Activated T-helper 9 cell treated with anti-CD3 and anti-CD28 coated beads, Interleukin-2, amount 50 U/mL, for 16 hours (primary cell): ENCODE results near the gene IGSF21.

Experiments used
- DNase-seq: peaks from one replicate; pipeline ENCODE4 v3.0.0-alpha.2; 2020; ENCODE audit warnings: low read depth

Gene IGSF21

GRCh38 chr1:18107369-18108298 lies at the start of gene IGSF21:
Gene IGSF21 (plus strand): TSS chr1:18107798. CDS start chr1:18108129, 331 bp downstream.
- no peak for DNase-seq

GRCh38 chr1:18058206-18058921 lies 49.2 kb upstream of the IGSF21 start:
- no peak for DNase-seq

GRCh38 chr1:18058981-18059605 lies 48.5 kb upstream of the IGSF21 start:
- no peak for DNase-seq

GRCh38 chr1:18060366-18060765 lies 47.2 kb upstream of the IGSF21 start:
- no peak for DNase-seq

DNA sequence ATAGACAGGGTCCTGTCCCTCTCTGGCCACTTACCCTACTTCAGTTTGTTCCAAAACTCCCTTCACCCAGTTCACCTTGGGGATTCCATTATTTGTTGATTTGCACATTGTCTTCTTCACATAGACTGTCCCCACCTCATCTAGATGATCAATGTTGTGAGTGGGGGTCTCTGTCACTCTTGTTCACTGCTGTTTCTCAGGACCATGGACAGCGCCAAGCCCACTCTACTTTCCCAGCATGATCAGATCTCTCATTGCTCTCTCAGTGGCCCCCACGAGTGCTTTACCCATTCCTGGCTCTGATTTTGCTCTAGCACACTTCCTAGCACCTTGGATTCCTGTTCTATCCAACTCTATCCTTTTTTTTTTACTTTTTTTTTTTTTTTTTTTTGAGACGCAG lies 45.4 kb upstream of the IGSF21 start:
- no peak for DNase-seq

DNA sequence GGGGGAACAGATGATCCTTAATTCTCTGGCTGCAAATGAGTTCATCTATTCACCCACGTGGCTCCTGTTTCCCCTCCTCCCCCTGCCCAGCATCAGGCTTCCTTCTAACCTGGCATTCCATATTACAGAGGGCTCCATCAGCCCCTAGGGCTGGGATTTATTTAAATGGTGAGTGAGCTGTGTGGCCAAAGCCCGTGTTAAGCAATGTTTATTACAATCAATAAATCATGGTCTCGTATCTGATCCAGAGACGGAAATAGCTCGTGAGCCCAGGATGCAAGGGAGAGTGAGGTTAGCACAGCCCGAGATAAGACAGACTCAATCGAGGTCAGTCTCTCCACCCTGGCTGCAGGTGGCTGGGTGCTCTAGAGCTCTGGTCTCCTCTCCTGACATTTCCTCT lies 43.1 kb upstream of the IGSF21 start:
- no peak for DNase-seq

DNA sequence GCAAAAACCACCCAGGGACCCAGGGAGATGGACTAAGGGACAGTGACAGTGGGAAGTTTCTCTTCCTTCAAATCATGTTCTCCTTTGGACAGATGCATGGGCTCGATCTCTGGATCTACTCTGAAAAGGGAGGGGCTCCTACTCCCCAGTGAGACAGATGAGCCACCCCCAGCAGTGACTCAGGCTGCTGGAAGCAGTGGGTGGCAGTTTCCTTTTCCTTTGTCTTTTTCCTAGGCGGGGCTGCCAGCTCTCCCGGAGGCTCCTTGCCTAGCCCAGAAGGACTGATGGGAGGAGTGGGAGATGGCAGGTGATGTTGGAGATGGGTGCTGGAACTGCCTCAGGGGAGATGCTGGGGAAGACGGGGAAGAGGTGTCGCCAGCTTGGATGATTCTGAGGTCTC lies 41.0 kb upstream of the IGSF21 start:
- no peak for DNase-seq

GRCh38 chr1:18069903-18070302 lies 37.7 kb upstream of the IGSF21 start:
- DNase-seq, result no peak

- no peak for DNase-seq
These were observed 35.5 kb upstream of the IGSF21 start for GRCh38 chr1:18072066-18072465.

DNA sequence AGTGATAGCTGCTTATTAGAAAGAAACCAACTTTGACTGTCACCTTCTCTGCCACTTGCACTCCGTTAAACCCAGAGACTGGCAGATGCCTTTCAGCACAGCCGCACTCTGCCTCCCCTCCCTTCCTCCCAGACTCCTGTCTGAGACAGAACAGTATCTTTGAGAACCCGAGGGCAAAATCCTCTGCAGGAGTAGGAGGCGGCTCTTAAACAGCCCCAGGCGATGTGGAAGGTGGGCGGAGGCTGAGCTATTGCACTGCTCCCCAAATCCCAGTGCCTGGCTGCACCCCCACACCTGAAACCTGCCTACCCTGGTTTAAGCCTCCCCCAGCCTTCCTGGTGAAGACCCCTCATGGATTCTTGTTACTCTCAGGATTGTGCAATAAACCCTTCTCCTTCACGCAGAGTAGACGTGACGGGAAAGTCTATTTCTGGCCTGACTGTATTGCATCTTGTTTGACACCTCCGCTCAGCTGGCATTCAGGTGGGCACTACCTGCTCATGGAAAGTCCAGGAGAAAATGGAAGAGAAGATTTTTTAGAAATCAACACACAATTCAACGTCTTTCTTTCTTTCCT lies 34.4 kb upstream of the IGSF21 start:
- no peak for DNase-seq

GRCh38 chr1:18077657-18078215 lies 29.9 kb upstream of the IGSF21 start:
- DNase-seq, result no peak

DNA sequence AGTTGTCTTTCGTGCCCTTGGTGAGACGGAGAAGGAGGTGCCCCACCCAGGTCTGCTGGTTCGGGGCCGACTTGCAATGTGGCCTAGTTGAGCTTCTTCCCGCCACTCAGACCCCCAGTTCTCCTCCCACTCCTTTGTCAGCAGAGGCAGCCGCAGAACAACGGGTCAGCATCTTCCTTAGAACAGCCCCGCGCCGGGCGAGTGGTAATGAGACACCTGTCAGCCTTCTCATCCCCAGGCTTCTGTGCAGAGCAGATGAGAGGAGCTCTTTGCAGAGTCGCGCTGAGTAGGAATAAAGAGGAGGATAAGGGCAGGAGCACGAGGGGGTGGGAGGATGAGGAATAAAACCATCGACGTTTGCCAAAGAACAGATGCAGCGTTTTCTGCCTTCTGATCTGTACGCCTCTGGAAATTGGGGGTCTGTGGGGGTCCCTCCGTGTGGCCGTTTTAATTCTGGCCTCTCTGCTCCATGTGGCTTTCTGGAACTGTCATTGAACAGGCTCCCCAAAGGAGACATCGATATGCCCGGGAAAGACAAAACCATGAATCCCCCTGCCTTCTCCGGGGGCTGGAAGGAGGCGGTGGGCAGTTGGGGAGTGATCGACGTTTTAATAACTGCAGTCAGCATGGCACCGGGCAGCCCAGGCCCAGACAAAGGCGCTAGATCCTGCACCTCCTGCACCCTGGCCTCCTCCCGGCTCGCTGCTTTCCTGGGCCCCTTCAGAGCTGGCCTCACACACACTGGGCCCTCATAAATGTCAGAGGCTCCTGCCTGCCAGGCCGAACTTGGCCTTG lies 27.5 kb upstream of the IGSF21 start:
- DNase-seq, result no peak

GRCh38 chr1:18085387-18086074 lies 22.1 kb upstream of the IGSF21 start:
- no peak for DNase-seq

DNA sequence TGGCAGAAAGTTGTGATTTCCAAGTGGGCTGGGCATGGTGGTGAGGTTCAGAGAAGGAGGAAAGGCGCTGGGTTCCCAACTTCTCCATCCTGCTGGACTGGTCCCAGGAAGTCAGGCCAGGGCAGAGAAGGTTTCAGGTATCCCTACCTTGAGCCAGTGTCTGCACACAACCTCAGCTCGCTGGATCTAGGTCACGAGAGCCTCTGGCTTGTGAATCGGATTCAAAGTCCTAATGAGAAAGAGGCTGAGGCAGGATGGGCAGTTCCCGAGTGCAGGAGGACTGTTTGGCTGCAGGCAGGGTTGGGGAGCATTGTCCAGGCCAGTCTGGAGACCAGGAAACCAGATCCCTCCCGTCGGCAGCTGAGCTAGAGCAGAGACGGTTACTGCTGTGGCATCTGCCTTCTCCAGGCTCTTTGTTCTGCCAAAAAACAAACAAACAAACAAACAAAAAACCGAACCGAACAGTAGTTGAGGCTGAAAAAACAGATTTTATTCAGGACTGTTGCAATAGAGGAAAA lies 19.5 kb upstream of the IGSF21 start:
- DNase-seq, result no peak

DNA sequence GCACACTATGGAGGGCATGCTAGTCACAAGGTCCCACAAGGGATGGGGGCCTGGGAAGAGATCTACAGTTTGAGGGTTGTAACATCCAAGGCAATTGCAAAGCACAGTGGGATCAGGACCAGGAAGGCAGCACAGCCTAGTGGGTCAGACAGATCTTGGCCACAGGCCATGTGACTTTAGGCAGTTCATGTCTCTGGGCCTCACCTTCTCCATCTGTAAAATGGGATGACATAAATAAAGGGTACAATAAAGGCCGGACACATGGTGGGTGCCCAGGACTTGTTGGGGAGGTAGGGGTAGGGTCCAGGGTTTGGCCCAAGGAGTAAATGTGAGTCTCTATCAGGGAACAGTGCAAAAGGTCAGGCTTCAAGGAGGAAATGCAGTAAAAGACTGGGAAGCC lies 18.1 kb upstream of the IGSF21 start:
- DNase-seq, result no peak

DNA sequence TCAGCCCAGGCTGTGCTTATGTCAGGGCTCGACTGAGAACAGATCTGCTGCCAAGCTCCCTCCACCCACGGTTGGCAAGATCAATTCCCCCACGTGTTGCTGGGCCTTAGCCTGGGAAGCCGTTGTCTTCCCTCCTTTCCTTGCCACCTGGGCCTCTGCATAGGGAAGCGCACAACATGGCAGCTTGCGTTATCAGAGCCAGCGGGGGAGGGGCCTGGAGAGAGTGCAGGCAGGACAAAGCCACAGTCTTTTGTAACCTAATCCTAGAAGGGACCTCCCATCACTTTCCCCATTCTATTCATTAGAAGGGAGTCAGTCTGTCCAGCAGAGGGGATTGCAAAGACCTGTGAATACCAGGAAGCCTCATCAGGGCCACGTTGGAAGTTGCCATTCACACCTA lies 17.0 kb upstream of the IGSF21 start:
- DNase-seq, result no peak

DNA sequence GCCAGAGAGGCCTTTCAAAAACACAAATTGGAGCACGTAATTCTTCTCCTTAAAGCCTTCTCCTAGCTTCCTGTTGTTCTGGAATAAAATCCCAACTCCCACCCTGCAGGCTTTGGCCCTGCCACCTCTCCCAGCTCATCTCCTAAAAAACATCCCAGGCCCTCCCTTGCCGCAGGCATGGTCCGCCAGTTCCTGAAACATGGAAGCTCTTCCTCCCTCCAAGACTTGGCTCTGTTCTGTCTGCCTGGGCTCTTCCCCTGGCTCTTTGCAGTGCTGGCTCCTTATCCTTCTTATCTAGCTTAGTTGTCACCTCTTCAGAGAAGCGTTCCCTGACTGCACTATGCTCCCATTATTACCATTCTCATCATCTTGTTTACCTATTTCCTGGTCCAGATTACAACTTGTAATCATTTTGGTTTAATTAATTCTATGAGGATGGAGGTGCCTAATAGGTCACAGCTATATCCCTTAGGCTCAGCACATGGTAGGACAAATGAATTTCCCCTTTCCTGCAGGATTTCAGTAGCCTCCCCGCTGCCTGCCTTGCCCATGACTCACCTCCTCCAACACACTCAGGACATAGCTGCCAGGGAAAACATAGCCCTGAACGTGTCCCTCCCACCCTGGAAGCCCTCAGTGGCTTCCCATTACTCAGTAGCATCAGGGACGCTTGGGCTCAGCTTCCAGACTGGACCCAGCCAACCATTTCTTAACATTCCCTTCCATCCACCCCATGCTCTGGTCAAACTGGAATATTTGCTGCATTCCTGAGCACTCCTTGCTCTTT lies 15.7 kb upstream of the IGSF21 start:
- no peak for DNase-seq

DNA sequence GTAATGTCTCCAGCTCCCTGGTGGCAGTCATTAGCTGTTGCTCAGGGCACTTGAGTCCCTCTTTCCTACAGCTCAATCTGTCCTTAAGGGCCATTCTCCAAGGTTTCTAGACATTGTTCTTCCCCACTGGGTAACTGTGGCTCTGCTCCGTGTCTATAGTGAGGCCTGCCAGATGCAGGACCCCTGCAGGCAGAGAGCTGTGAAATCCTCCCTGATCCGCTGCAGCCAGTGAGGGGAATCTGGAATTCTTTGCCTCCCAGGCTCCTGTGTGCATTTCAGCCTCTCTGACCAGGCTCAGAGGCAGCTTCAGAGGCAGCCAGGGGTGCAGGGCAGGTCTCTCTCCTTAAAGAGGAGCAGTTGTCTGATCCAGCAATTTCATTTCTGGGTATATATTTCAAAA lies 14.4 kb upstream of the IGSF21 start:
- DNase-seq, result no peak

DNA sequence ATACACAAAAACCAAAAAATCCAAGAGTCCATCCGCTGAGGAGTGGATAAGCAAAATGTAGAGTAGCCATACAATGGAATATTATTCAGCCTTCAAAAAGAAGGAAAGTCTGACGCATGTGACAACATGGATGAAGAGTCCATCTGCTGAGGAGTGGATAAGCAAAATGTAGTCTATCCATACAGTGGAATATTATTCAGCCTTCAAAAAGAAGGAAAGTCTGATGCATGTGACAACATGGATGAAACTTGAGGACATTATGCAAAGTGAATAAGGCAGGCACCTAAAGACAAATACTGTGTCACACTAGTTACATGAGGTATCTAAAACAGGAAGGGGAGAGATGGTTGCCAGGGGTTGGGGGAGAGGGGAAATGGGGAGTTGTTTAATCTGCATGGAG lies 14.0 kb upstream of the IGSF21 start:
- DNase-seq, result no peak

GRCh38 chr1:18094096-18094495 lies 13.5 kb upstream of the IGSF21 start:
- no peak for DNase-seq
